ENCODE measurements around the gene FNDC3B. TPM values are rescaled to one million over a fixed set of nuclear protein-coding genes. Genes with fewer than 3 reads are reported as not detected.

Gene FNDC3B
- total and polyA plus RNA-seq, 2 of the 8 experiments (the other 6 are each of a cell fraction or from before 2014, with no cell fraction given), result 14.1 to 44.4 TPM

GRCh38 chr3:172175254-172175599 lies 135.8 kb downstream of the FNDC3B start:
- peak overlapping the region; percentile 85 for H3K18ac ChIP-seq (ENCODE audit: extremely low read depth, low read length)

More at GRCh38 chr3:172175254-172175599, 135.8 kb downstream of the FNDC3B start:
- no peak overlapping the region for H2AFZ ChIP-seq (ENCODE audit: low read length)
- no peak overlapping the region for H3K4ac ChIP-seq (replicated peaks; ENCODE audit: insufficient read length, low read depth, low read length)
- no peak overlapping the region for H2BK120ac ChIP-seq (replicated peaks; ENCODE audit: low read depth, low read length)
- no peak overlapping the region for H2BK20ac ChIP-seq (ENCODE audit: low read length)
- H3K9me3 ChIP-seq (ENCODE audit: insufficient read depth in 2 of 2, low read depth in 1 of 2, low read length in 1 of 2), result no peaks in the 10 kb centered on the region
- peaks cover 0 to 2% of the 10 kb centered on the region in 2 experiments for H4K20me1 ChIP-seq (replicated peaks in 1 of 2; ENCODE audit: control insufficient read depth in 1 of 2, insufficient read depth in 2 of 2, low read length in 2 of 2)
- no peaks in the 10 kb centered on the region for H3K23me2 ChIP-seq (ENCODE audit: low read depth, low read length)
- H2BK12ac ChIP-seq (ENCODE audit: low read depth, low read length), result peak overlapping the region; percentile 77; the same call in 1 of the 2 replicates
- H4K91ac ChIP-seq (replicated peaks; ENCODE audit: insufficient read length, low read length), result no peak overlapping the region
- no peak overlapping the region for H2BK15ac ChIP-seq (ENCODE audit: low read length)
- H3K23ac ChIP-seq (ENCODE audit: insufficient read length), result no peak overlapping the region
- H3K27me3 ChIP-seq (replicated peaks in 1 of 4; ENCODE audit: control insufficient read depth in 3 of 4, extremely low read depth in 1 of 4, insufficient read depth in 3 of 4, low read length in 3 of 4), result no peaks in the 10 kb centered on the region
- peaks cover 2% of the 10 kb centered on the region; the same call in 1 of the 2 replicates for H3K79me1 ChIP-seq (ENCODE audit: low read depth, low read length)
- ChIA-PET CTCF (ENCODE audit: partially characterized antibody) (interaction anchor here (1.1 kb wide), 1 partner anchor 11 kb away, joined by 3 read pairs; no protein-coding TSS in a partner anchor), POLR2A (ENCODE audit: partially characterized antibody) (interaction anchor here (0.9 to 1.0 kb wide), 2 partner anchors 19 to 34 kb away, joined by 3 read pairs; no protein-coding TSS in a partner anchor)
- H4K8ac ChIP-seq (ENCODE audit: extremely low read depth, insufficient read depth, low read length), result no peak overlapping the region
- H2AK5ac ChIP-seq (ENCODE audit: low read depth, low read length), result no peak overlapping the region
- 43% methylated on average over 3 of the region's 3 CpGs; no CpG with 5 or more reads in 1 of the 2 experiments for WGBS, 2 experiments (ENCODE audit: extremely low coverage in 1 of 2, insufficient coverage in 1 of 2, insufficient read length in 1 of 2, insufficient replicate concordance in 2 of 2, low coverage in 1 of 2, low lambda C conversion rate in 2 of 2, missing lambda C conversion rate in 1 of 2)
- peak overlapping the region; percentile 89; the same call in 1 of the 2 replicates for H2BK5ac ChIP-seq (ENCODE audit: low read depth, low read length)
- no peak for TF ChIP-seq PHF8 (conservative IDR thresholded peaks at IDR 0.05; ENCODE audit: low read depth, low read length)
- no peak for TF ChIP-seq GTF2F1 (IDR thresholded peaks at IDR 0.05; ENCODE audit: borderline replicate concordance, low read depth, low read length)
- no peak for TF ChIP-seq SAP30 (IDR thresholded peaks at IDR 0.05; ENCODE audit: insufficient read depth, insufficient replicate concordance, low read length)
- no peak for TF ChIP-seq YY1 (IDR thresholded peaks at IDR 0.05; ENCODE audit: low read depth, low read length)
- no peak for TF ChIP-seq ATF3 (IDR thresholded peaks at IDR 0.05; ENCODE audit: insufficient read depth, low read depth, low read length)
- H3K4me1 ChIP-seq (replicated peaks in 1 of 4; ENCODE audit: control insufficient read depth in 3 of 4, insufficient read depth in 4 of 4, low read length in 3 of 4), result peaks cover 12 to 39% (median 21%) of the 10 kb centered on the region in 4 experiments; a peak in 5 of 7 replicates
- H3K27ac ChIP-seq (ENCODE audit: low read depth, low read length), result peak overlapping the region; percentile 50; the same call in 1 of the 2 replicates
- no peaks in the 10 kb centered on the region; a peak in 1 of 8 replicates for H3K36me3 ChIP-seq (ENCODE audit: control insufficient read depth in 2 of 4, insufficient read depth in 4 of 4, low read length in 3 of 4)
- H3K56ac ChIP-seq (replicated peaks; ENCODE audit: insufficient read length, low read depth, low read length), result no peak overlapping the region
- H3K14ac ChIP-seq (ENCODE audit: insufficient read length), result no peak overlapping the region
- no peak for DNase-seq (ENCODE audit: low read depth in 1 of 2, low spot score in 2 of 2)
- H3K4me3 ChIP-seq (ENCODE audit: extremely low read depth in 1 of 4, insufficient read depth in 2 of 4, low read depth in 3 of 4, low read length in 4 of 4), result peak overlapping the region in 1 of 4 experiments; percentile 39; a peak in 1 of 8 replicates
- H3K9ac ChIP-seq (replicated peaks in 1 of 4; ENCODE audit: extremely low read depth in 1 of 4, low read depth in 3 of 4, low read length in 3 of 4), result no peak overlapping the region
- H4K5ac ChIP-seq (ENCODE audit: insufficient read length, low read depth, low read length), result no peak overlapping the region
- peaks cover 4 to 64% of the 10 kb centered on the region in 2 experiments for H3K79me2 ChIP-seq (ENCODE audit: control insufficient read depth in 1 of 2, insufficient read depth in 2 of 2, low read length in 2 of 2)
- peak overlapping the region; percentile 56 to 63 for H3K4me2 ChIP-seq (ENCODE audit: insufficient read depth in 1 of 2, low read depth in 2 of 2, low read length in 2 of 2)
- no peak for FAIRE-seq
